Iris pigment epithelial cell (primary cell): ENCODE results near the gene IGFLR1.
"Not testable (repeated sequence)": the region's sequence is repeated elsewhere in the genome, so short reads cannot be mapped to it uniquely, and the experiment has no call there.

ENCODE experiments used
- DNase-seq: peaks from one replicate; pipeline ENCODE4 v3.0.0-alpha.2; 2011; ENCODE audit warnings: low read depth

Gene IGFLR1

GRCh38 chr19:35777086-35777841, 35.0 kb upstream of the IGFLR1 start:
- DNase-seq, result no peak

GRCh38 chr19:35776102-35776788, 34.0 kb upstream of the IGFLR1 start:
- no peak for DNase-seq

- DNase-seq, result peak; percentile 94
Measured at GRCh38 chr19:35775298-35776101, 33.2 kb upstream of the IGFLR1 start, which contains the start of gene ARHGAP33. Gene ARHGAP33, plus strand, starts transcription at chr19:35775564. Its CDS starts 95 bp downstream, at chr19:35775659.

GRCh38 chr19:35775046-35775297, 32.7 kb upstream of the IGFLR1 start:
- no peak for DNase-seq

- DNase-seq, result no peak
Measured at GRCh38 chr19:35774274-35775045, 32.2 kb upstream of the IGFLR1 start.

GRCh38 chr19:35773020-35773806, 31.0 kb upstream of the IGFLR1 start:
- no peak for DNase-seq

GRCh38 chr19:35772362-35772761, 30.1 kb upstream of the IGFLR1 start:
- not testable (repeated sequence) for DNase-seq

- DNase-seq, result no peak
Measured at GRCh38 chr19:35768082-35768421, 25.8 kb upstream of the IGFLR1 start.

- no peak for DNase-seq
Measured at GRCh38 chr19:35767288-35768081, 25.2 kb upstream of the IGFLR1 start.

GRCh38 chr19:35766571-35767104, 24.4 kb upstream of the IGFLR1 start:
- no peak for DNase-seq

GRCh38 chr19:35764432-35765315, 22.4 kb upstream of the IGFLR1 start:
- DNase-seq, result no peak

- no peak for DNase-seq
Measured at GRCh38 chr19:35760711-35761349, 18.6 kb upstream of the IGFLR1 start.

GRCh38 chr19:35759697-35760096, 17.4 kb upstream of the IGFLR1 start:
- no peak for DNase-seq

- peak; percentile 100 for DNase-seq
Measured at GRCh38 chr19:35757749-35758608, 15.7 kb upstream of the IGFLR1 start, which contains the start of gene PROSER3. Gene PROSER3, plus strand, starts transcription at chr19:35758176. Its CDS starts 40 bp downstream, at chr19:35758216.

- DNase-seq, result peak; percentile 90
Measured at GRCh38 chr19:35757231-35757748, 15.0 kb upstream of the IGFLR1 start.

- peak; percentile 55 for DNase-seq
Measured at GRCh38 chr19:35756377-35757230, 14.4 kb upstream of the IGFLR1 start, which contains the start of gene HSPB6. Gene HSPB6, minus strand, starts transcription at chr19:35757029. Its CDS starts 21 bp downstream, at chr19:35757008.
